ENCODE measurements around the gene DOCK8. TPM values are rescaled to one million over a fixed set of nuclear protein-coding genes. Genes with fewer than 3 reads are reported as not detected.

The DOCK8 gene
- total RNA-seq, 2 experiments from 2014 or later, result 59.0 to 145 TPM

DNA sequence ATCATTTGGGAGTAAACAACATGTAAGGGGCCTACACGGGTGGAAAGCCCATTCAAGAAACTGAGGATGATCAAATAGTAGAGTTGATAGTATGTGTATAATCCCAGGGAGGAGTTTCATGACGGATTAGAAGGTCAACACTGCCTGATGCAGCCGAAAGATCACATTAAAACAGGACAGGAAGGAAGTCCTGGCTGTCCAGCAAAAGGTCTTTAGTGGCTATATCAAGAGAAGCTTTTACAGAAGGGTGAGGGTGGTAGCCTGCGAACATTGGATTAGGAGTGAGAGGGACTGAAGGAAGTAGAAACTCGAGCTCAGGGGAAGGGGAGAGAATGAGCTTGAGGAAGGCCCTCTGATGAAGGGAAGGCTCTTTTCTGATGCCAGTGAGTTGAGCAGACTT is 36.0 kb downstream of the DOCK8 start:
- Histone ChIP-seq H3K4me3 (ENCODE audit: low read depth, low read length, poor library complexity, severe bottlenecking) (no peak overlapping the region), H3K9me3 (ENCODE audit: low read length) (no peaks in the 10 kb centered on the region), H2AFZ (ENCODE audit: low read length) (no peak overlapping the region), H4K20me1 (ENCODE audit: insufficient read depth, low read length) (no peaks in the 10 kb centered on the region), H3K36me3 (ENCODE audit: insufficient read depth, low read length) (no peaks in the 10 kb centered on the region), H3K4me1 (ENCODE audit: insufficient read depth, low read length, poor library complexity, severe bottlenecking) (no peaks in the 10 kb centered on the region), H3K27ac (ENCODE audit: low read depth, low read length, poor library complexity, severe bottlenecking) (no peak overlapping the region), H3K9me2 (ENCODE audit: insufficient read depth, low read length) (no peaks in the 10 kb centered on the region), H3K4me2 (ENCODE audit: low read length) (no peak overlapping the region), H3K79me2 (ENCODE audit: insufficient read depth, low read depth, low read length) (no peaks in the 10 kb centered on the region)
- TF ChIP-seq, protein P1, sequence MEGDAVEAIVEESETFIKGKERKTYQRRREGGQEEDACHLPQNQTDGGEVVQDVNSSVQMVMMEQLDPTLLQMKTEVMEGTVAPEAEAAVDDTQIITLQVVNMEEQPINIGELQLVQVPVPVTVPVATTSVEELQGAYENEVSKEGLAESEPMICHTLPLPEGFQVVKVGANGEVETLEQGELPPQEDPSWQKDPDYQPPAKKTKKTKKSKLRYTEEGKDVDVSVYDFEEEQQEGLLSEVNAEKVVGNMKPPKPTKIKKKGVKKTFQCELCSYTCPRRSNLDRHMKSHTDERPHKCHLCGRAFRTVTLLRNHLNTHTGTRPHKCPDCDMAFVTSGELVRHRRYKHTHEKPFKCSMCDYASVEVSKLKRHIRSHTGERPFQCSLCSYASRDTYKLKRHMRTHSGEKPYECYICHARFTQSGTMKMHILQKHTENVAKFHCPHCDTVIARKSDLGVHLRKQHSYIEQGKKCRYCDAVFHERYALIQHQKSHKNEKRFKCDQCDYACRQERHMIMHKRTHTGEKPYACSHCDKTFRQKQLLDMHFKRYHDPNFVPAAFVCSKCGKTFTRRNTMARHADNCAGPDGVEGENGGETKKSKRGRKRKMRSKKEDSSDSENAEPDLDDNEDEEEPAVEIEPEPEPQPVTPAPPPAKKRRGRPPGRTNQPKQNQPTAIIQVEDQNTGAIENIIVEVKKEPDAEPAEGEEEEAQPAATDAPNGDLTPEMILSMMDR (conservative IDR thresholded peaks at IDR 0.05; ENCODE audit: low read length), result no peak
- no peak for TF ChIP-seq EZH2phosphoT487 (IDR thresholded peaks at IDR 0.05; ENCODE audit: borderline replicate concordance, low read depth, low read length)
- no peak for DNase-seq (ENCODE audit: low spot score)
- ChIA-PET CTCF (ENCODE audit: unreplicated experiment) (no interaction called here), POLR2A (interaction anchor here (0.8 to 1.8 kb wide), 2 partner anchors 10 to 11 kb away, joined by 4 to 5 read pairs; no protein-coding TSS in a partner anchor)
- intact Hi-C loops (cut with micrococcal nuclease; ENCODE audit: unreplicated experiment), result no loop called here
- no TSS peak for BruUV-seq (replicated peaks)

DNA sequence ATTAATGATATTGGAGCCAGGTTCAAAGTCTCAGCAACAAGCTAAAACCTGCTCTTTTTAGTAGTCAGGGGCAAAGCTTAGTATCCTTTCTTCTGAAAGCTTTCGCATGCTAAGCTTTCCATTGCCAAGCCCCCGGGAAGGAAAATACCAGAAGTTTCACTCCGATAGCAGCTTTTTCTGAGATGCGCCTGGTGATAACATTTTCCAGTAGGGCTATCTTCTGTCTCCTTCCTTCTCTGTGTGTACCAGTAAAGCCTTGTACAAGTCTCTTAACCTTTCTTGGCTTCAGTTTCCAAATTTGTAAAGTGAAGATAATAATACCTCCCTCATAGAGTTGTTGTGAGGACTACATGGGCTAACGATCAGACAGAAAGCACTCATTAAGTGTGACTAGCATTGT is 36.7 kb downstream of the DOCK8 start:
- intact Hi-C loops (cut with micrococcal nuclease; ENCODE audit: unreplicated experiment), result no loop called here
- no peak overlapping the region for H3K4me2 ChIP-seq (ENCODE audit: low read length)
- H3K36me3 ChIP-seq (ENCODE audit: insufficient read depth, low read length), result no peaks in the 10 kb centered on the region
- no peaks in the 10 kb centered on the region for H3K9me3 ChIP-seq (ENCODE audit: low read length)
- no peak overlapping the region for H3K27ac ChIP-seq (ENCODE audit: low read depth, low read length, poor library complexity, severe bottlenecking)
- no peak overlapping the region for H2AFZ ChIP-seq (ENCODE audit: low read length)
- no peak overlapping the region for H3K4me3 ChIP-seq (ENCODE audit: low read depth, low read length, poor library complexity, severe bottlenecking)
- H3K4me1 ChIP-seq (ENCODE audit: insufficient read depth, low read length, poor library complexity, severe bottlenecking), result no peaks in the 10 kb centered on the region
- TF ChIP-seq, protein P1 (conservative IDR thresholded peaks at IDR 0.05; ENCODE audit: low read length), result no peak
- no peak for TF ChIP-seq EZH2phosphoT487 (IDR thresholded peaks at IDR 0.05; ENCODE audit: borderline replicate concordance, low read depth, low read length)
- BruUV-seq (replicated peaks), result no TSS peak
- DNase-seq (ENCODE audit: low spot score), result no peak
- ChIA-PET CTCF (ENCODE audit: unreplicated experiment) (no interaction called here), POLR2A (interaction anchor here (1.8 kb wide), 1 partner anchor 10 kb away, joined by 5 read pairs; no protein-coding TSS in a partner anchor)
- H4K20me1 ChIP-seq (ENCODE audit: insufficient read depth, low read length), result no peaks in the 10 kb centered on the region
- H3K9me2 ChIP-seq (ENCODE audit: insufficient read depth, low read length), result no peaks in the 10 kb centered on the region
- no peaks in the 10 kb centered on the region for H3K79me2 ChIP-seq (ENCODE audit: insufficient read depth, low read depth, low read length)

GRCh38 chr9:253539-253938 is 38.9 kb downstream of the DOCK8 start:
- H3K27ac ChIP-seq (ENCODE audit: low read depth, low read length, poor library complexity, severe bottlenecking), result no peak overlapping the region
- no peaks in the 10 kb centered on the region for H3K79me2 ChIP-seq (ENCODE audit: insufficient read depth, low read depth, low read length)
- intact Hi-C loops (cut with micrococcal nuclease; ENCODE audit: unreplicated experiment), result no loop called here
- no peaks in the 10 kb centered on the region for H3K4me1 ChIP-seq (ENCODE audit: insufficient read depth, low read length, poor library complexity, severe bottlenecking)
- DNase-seq (ENCODE audit: low spot score), result no peak
- POLR2A ChIA-PET, result interaction anchor here (0.9 kb wide), 1 partner anchor 16 kb away, joined by 3 read pairs; no protein-coding TSS in a partner anchor
- H3K9me2 ChIP-seq (ENCODE audit: insufficient read depth, low read length), result no peaks in the 10 kb centered on the region
- H3K36me3 ChIP-seq (ENCODE audit: insufficient read depth, low read length), result no peaks in the 10 kb centered on the region
- H2AFZ ChIP-seq (ENCODE audit: low read length), result no peak overlapping the region
- no peak overlapping the region for H3K4me2 ChIP-seq (ENCODE audit: low read length)
- CTCF ChIA-PET (ENCODE audit: unreplicated experiment), result no interaction called here
- H3K9me3 ChIP-seq (ENCODE audit: low read length), result no peaks in the 10 kb centered on the region
- TF ChIP-seq, protein P1 (conservative IDR thresholded peaks at IDR 0.05; ENCODE audit: low read length), result no peak
- no peak for TF ChIP-seq EZH2phosphoT487 (IDR thresholded peaks at IDR 0.05; ENCODE audit: borderline replicate concordance, low read depth, low read length)
- no TSS peak for BruUV-seq (replicated peaks)
- no peaks in the 10 kb centered on the region for H4K20me1 ChIP-seq (ENCODE audit: insufficient read depth, low read length)
- no peak overlapping the region for H3K4me3 ChIP-seq (ENCODE audit: low read depth, low read length, poor library complexity, severe bottlenecking)
